B cell (primary cell): ENCODE data around the gene OR2AG1. TPM values are rescaled to one million over a fixed set of nuclear protein-coding genes. Genes with fewer than 3 reads are reported as not detected.

Experiments used
- ATAC-seq: fragments of 200-7000 bp; cut with Tn5 transposase; one replicate; pipeline ENCODE4 v1.10.0; 2021; ENCODE audit warnings: low read depth, mild to moderate bottlenecking, moderate number of reproducible peaks, moderate library complexity
- CTCF ChIA-PET: fragments of 350-600 bp; sonication (Branson Sonifier 250); formaldehyde crosslinking; loops from one replicate; lab custom pipeline; 2021; ENCODE audit warnings: antibody characterized with exemption, inconsistent platforms; lab: Charles Lee
- POLR2A ChIA-PET: fragments of 350-600 bp; sonication (Branson Sonifier 250); formaldehyde crosslinking; loops from one replicate; lab custom pipeline; 2021; ENCODE audit warnings: antibody characterized with exemption; lab: Charles Lee
- DNase-seq: peaks from one replicate; pipeline ENCODE4 v3.0.0; 2013
- H2AFZ ChIP-seq: 2 replicates; pipeline ENCODE4 v1.6.1; 2012; ENCODE audit warnings: mild to moderate bottlenecking, low read depth, low read length; ENCODE audit not compliant: insufficient read depth, poor library complexity, severe bottlenecking
- H3K27ac ChIP-seq, 2 donors: 1 replicate in 1 of 2; 2 replicates in 1 of 2; pipeline ENCODE4 v1.5.1; 2012 to 2013; ENCODE audit warnings: low read length in 2 of 2, mild to moderate bottlenecking in 2 of 2, moderate library complexity in 1 of 2
- H3K27me3 ChIP-seq, 4 experiments: fragments of 200-600 bp in 1 of 4; sonication (generic) in 1 of 4; replicated peaks in 1 of 4; 1 replicate in 2 of 4; 2 replicates in 2 of 4; pipeline versions ENCODE4 v1.6.1 to v1.7.0; 2013 to 2016; ENCODE audit warnings: low read length in 3 of 4, mild to moderate bottlenecking in 2 of 4, mixed read lengths in 1 of 4, moderate library complexity in 1 of 4; ENCODE audit not compliant: insufficient read depth in 4 of 4, control insufficient read depth in 3 of 4; ENCODE audit errors: control extremely low read depth in 1 of 4
- H3K36me3 ChIP-seq, 2 experiments: replicated peaks in 1 of 2; 1 replicate in 1 of 2; 2 replicates in 1 of 2; pipeline versions ENCODE4 v1.6.1 to v1.7.1; 2013; ENCODE audit warnings: low read length in 1 of 2; ENCODE audit not compliant: insufficient read depth in 2 of 2, control insufficient read depth in 1 of 2; ENCODE audit errors: control extremely low read depth in 1 of 2, extremely low read depth in 1 of 2
- H3K4me1 ChIP-seq, 2 donors: fragments of 200-600 bp in 1 of 2; sonication (generic) in 1 of 2; 1 replicate in 1 of 2; 2 replicates in 1 of 2; pipeline versions ENCODE4 v1.5.1 to v1.6.1; 2013 to 2017; ENCODE audit warnings: low read length in 2 of 2; ENCODE audit not compliant: control insufficient read depth in 2 of 2, insufficient read depth in 2 of 2
- H3K4me2 ChIP-seq: replicated peaks from 2 replicates; pipeline ENCODE3; 2012; ENCODE audit warnings: mild to moderate bottlenecking, low read depth, low read length; ENCODE audit not compliant: poor library complexity, severe bottlenecking
- H3K4me3 ChIP-seq, 5 experiments: fragments of 200-600 bp in 1 of 5; sonication (generic) in 1 of 5; 1 replicate in 3 of 5; 2 replicates in 2 of 5; pipeline versions ENCODE4 v1.5.1 to v1.7.0; 2011 to 2016; ENCODE audit warnings: low read length in 4 of 5, mild to moderate bottlenecking in 4 of 5, low read depth in 2 of 5, control low read depth in 1 of 5, moderate library complexity in 1 of 5; ENCODE audit not compliant: insufficient read depth in 1 of 5; ENCODE audit errors: control extremely low read depth in 1 of 5, extremely low read depth in 1 of 5
- H3K79me2 ChIP-seq: fragments of 200-600 bp; sonication (generic); one replicate; pipeline ENCODE4 v1.6.0; 2016; ENCODE audit warnings: low read length; ENCODE audit not compliant: control insufficient read depth, insufficient read depth
- H3K9ac ChIP-seq: fragments of 200-600 bp; sonication (generic); 2 replicates; pipeline ENCODE4 v1.6.1; 2017; ENCODE audit warnings: mild to moderate bottlenecking, low read length, moderate library complexity
- H3K9me3 ChIP-seq, 3 donors: one replicate each; pipeline versions ENCODE4 v1.6.1 to v1.7.1; 2013; ENCODE audit warnings: low read length in 2 of 3; ENCODE audit not compliant: control insufficient read depth in 2 of 3, insufficient read depth in 1 of 3; ENCODE audit errors: control extremely low read depth in 1 of 3
- H4K20me1 ChIP-seq: 2 replicates; pipeline ENCODE4 v1.6.0; 2012; ENCODE audit warnings: mild to moderate bottlenecking, low read length; ENCODE audit not compliant: insufficient read depth, control insufficient read depth, poor library complexity, severe bottlenecking
- H3K27ac Mint-ChIP-seq: one replicate; pipeline ENCODE4 v1.8.0; 2021; ENCODE audit warnings: mixed read lengths
- H3K27me3 Mint-ChIP-seq: one replicate; pipeline ENCODE4 v1.8.0; 2021; ENCODE audit warnings: mixed read lengths
- H3K4me1 Mint-ChIP-seq: one replicate; pipeline ENCODE4 v1.8.0; 2021; ENCODE audit warnings: mixed read lengths
- H3K4me3 Mint-ChIP-seq: one replicate; pipeline ENCODE4 v1.8.0; 2021; ENCODE audit warnings: mixed read lengths
- H3K9me3 Mint-ChIP-seq: one replicate; pipeline ENCODE4 v1.8.0; 2022; ENCODE audit warnings: mixed read lengths; ENCODE audit not compliant: insufficient read depth
- CTCF ChIP-seq: fragments of 200-600 bp; IDR thresholded peaks from one replicate; pipeline ENCODE4 v1.8.0; 2022; ENCODE audit warnings: antibody characterized with exemption, mild to moderate bottlenecking
- EZH2 ChIP-seq: IDR thresholded peaks from 2 replicates; pipeline ENCODE4 v1.6.1; 2012; ENCODE audit warnings: borderline replicate concordance, low read depth, mild to moderate bottlenecking, moderate library complexity, low read length; ENCODE audit not compliant: insufficient read depth, poor library complexity, severe bottlenecking
- WGBS: methylation state at CpG from one replicate; pipeline ENCODE4 v1.1.5; 2013; ENCODE audit warnings: missing lambda C conversion rate; ENCODE audit not compliant: insufficient coverage; 5-methylcytosine and 5-hydroxymethylcytosine counted together
- intact Hi-C: fragments of 100-400 bp; cut with micrococcal nuclease; formaldehyde crosslinking; loops from one replicate; pipeline ENCODE4 v1.10.0; 2022
- polyA plus RNA-seq: library from polyadenylated mRNA; depleted of rRNA; stranded (reverse); fragments of >200 nt; gene quantifications from 2 replicates; pipeline ENCODE4 v1.2.3, GENCODE V29; 2012
- total RNA-seq, 2 donors: library from RNA; stranded (reverse); fragments of 120-200 nt in 1 of 2; gene quantifications; 1 replicate in 1 of 2; 2 replicates in 1 of 2; pipeline versions ENCODE4 v1.2.3 to v1.2.4, GENCODE V29; 2013 to 2022

OR2AG1 gene
- total and polyA plus RNA-seq, 2 donors (not counting 1 experiment from before 2014, with no cell fraction given), result not detected

GRCh38 chr11:6757373-6757967 lies 25.4 kb upstream of the OR2AG1 start:
- Mint-ChIP-seq H3K4me3 (no peak overlapping the region), H3K27me3 (peaks cover 9% of the 10 kb centered on the region), H3K9me3 (no peaks in the 10 kb centered on the region), H3K27ac (no peak overlapping the region), H3K4me1 (peaks cover 2% of the 10 kb centered on the region)
- peaks cover 0 to 5% (median 0%) of the 10 kb centered on the region in 4 experiments for H3K27me3 ChIP-seq
- peak; percentile 67 for ATAC-seq
- peak; percentile 75 for DNase-seq
- WGBS, result 50% methylated on average over 2 of the region's 2 CpGs
- H3K36me3 ChIP-seq, result no peaks in the 10 kb centered on the region
- H3K9me3 ChIP-seq, result no peaks in the 10 kb centered on the region
- no peak overlapping the region for H2AFZ ChIP-seq
- H4K20me1 ChIP-seq, result no peaks in the 10 kb centered on the region
- intact Hi-C loops, result loop anchor here (1.0 to 10.0 kb wide), 7 partner anchors 11 to 380 kb away; partner anchors contain the start of genes OR2D3 and ZNF215
- no peak overlapping the region for H3K4me3 ChIP-seq
- no peaks in the 10 kb centered on the region for H3K4me1 ChIP-seq
- no peak overlapping the region for H3K27ac ChIP-seq
- peaks cover 8% of the 10 kb centered on the region for H3K79me2 ChIP-seq
- no peak overlapping the region for H3K9ac ChIP-seq
- POLR2A ChIA-PET, result interaction anchor here (0.9 kb wide), 1 partner anchor 20 kb away, joined by 3 read pairs; no protein-coding TSS in a partner anchor
- peak; percentile 77 for TF ChIP-seq CTCF
- TF ChIP-seq EZH2, result no peak
- H3K4me2 ChIP-seq, result no peak overlapping the region
- CTCF ChIA-PET, result interaction anchor here (0.6 to 16.0 kb wide), 25 partner anchors 9 to 1874 kb away, joined by 3 to 760 read pairs (median 4); partner anchors contain the start of genes MRPL17 and OR2AG2
